ENCODE results near the gene RCOR1.
"Not testable (repeated sequence)": the region's sequence is repeated elsewhere in the genome, so short reads cannot be mapped to it uniquely, and the experiment has no call there.

RCOR1 gene

DNA sequence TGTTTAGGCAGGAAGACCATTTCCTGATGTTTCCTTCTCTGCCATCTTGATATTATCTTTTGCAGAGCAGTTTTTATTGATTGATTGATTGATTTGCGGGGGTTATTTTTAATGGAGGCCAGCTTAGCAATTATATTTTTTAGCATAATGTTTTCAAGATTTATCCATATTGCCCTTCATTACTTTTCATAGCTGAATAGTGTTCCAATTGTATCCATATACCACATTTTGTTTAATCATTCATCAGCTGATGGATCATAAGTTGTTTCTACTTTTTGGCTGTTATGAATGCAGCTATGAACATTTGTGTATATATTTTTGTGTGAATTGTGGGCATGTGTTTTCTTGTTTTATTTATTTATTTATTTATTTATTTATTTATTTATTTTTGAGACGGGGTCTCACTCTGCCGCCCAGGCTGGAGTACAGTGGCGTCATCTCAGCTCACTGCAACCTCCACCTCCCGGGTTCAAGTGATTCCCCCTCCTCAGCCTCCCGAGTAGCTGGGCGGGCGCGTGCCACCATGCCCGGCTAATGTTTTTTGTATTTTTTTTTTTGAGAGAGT, 20.9 kb upstream of the RCOR1 start:
- no peak for DNase-seq

DNA sequence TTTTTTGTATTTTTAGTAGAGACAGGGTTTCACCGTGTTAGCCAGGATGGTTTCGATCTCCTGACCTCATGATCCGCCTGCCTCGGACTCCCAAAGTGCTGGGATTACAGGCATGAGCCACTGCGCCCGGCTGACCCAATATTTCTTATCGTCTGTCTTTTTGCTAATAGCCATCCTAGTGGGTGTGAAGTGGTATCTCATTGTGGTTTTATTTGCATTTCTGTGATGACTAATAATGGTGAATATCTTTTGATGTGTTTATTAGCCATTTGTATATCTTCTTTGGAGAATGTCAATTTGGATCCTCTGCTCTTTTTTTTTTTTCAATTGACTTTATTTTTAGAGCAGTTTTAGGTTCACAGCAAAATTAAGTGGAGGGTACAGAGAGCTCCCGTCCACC, 19.3 kb upstream of the RCOR1 start:
- not testable (repeated sequence) for DNase-seq

DNA sequence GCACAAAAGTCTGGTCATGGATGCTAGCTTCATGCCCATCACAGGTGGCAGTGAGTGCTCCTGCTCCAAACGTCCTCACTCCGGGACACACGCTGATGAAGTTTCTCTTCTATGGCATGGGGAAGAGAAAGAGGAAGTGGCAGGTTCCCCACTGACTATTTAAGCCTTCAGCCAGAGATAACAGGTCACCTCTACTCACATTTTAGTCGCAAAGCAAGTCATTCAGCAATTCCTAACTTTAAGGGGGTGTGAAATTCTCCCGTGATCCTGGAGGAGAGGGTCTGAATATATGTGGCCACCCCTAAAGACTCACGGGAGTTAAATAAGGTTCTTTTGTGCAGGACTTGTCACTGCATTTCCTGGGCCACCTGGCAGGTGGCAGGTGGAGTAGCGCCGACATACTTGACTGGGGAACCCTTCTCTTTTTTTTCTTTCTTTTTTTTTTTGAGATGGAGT, 18.8 kb upstream of the RCOR1 start:
- DNase-seq: no peak

DNA sequence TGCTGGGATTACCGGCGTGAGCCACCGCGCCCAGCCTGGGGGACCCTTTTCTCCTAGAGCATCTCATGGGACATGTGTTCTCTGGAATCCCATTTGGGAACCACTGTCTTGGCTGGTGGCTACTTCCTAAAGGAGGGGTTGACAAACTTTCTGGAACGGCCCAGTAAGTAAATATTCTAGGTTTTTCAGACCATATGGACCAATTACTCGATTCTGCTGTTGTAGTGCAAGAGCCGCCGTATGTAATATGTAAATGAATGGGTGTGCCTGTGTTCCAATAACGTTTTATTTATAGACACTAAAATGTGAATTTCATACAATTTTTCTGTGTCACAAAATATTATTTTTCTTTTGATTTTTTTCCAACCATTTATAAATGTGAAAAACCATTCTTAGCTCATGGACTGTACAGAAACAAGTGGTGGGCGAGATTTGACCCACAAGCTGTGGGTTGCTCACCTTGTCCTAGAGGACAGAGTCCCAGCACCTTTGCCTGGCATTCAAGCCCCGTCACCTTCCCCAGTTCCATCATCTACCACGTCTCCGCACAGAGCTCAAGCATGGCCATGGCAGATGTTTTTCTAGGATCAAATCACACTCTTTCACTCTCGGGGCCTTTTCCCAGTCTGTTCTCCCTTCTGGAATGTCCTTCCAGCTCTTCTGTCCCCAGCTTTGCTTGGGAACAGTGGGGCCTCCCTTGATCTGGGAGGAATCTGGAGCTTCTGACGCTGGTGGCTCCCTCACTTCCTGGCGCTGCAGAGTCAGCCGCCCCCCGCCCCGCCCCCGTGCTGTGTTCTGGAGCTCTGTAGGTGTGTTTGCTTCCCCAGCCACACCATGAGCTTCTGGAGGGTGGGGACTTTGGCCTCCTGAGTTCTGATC, 17.9 kb upstream of the RCOR1 start:
- DNase-seq: no peak

DNA sequence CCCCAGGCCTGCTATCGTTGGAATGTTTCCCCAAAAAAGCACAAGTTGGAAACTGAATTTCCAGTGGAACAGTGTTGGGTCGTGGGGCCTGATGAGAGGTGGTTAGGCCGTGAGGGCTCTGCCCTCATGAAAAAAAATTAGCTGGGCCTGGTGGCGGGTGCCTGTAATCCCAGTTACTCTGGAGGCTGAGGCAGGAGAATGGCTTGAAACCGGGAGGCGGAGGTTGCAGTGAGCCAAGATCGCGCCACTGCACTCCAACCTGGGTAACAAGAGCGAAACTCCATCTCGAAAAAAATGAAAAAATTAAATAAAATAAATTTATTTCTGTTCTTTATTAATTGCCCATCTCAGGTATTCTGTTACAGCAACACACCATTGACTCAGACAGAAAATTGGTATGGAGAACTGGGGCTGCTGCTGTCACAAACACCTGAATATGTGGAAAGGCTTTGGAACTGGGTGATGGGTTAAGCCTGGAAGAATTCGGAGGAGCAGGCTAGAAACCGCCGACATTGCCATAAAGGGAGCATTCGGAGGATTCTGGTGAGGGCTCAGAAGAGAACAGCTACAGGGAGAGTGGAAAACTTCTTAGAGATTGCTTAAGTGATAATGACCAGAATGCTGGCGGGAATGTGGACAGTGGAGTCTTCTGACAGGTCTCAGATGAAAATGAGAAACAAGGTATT, 17.1 kb upstream of the RCOR1 start:
- DNase-seq: no peak

DNA sequence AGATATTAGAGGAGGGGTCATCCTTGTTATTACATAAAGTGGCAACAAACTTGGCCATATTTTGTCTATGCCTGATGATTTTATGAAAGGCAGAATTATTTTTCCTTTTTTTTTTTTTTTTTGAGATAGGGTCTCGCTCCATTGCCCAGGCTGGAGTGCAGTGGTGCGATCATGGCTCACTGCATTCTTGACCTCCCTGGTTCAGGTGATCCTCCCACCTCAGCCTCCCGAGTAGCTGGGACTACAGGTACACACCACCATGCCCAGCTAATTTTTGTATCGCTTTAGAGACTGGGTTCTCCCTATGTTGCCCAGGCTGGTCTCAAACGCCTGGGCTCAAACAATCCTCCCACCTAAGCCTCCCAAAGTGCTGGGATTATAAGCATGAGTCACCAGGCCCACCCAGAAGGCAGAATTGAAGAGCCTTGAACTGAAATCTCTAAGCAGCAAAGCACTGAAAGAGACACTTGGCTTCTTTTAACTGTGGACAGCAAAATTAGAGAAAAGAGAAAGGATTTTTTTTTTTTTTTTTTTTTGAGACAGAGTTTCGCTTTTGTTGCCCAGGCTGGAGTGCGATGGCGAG, 16.5 kb upstream of the RCOR1 start:
- DNase-seq: not testable (repeated sequence)

DNA sequence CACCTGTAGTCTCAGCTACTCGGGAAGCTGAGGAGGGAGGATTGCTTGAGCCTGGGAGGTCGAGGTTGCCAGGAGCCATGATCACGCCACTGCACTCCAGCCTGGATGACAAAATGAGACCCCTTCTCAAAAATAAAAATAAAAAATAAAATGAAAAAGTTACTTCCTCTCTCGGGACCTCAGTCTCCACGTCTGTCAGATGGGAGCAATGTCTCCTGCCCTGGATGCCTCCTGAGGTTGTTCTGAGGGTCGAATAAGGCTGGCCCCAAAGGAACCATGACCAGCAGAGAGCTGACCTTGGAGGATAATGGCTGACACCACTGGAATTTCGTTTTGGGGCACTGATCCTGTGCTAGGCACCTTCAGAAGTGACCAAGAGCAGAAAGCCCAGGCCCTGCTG, 13.6 kb upstream of the RCOR1 start:
- DNase-seq: no peak

DNA sequence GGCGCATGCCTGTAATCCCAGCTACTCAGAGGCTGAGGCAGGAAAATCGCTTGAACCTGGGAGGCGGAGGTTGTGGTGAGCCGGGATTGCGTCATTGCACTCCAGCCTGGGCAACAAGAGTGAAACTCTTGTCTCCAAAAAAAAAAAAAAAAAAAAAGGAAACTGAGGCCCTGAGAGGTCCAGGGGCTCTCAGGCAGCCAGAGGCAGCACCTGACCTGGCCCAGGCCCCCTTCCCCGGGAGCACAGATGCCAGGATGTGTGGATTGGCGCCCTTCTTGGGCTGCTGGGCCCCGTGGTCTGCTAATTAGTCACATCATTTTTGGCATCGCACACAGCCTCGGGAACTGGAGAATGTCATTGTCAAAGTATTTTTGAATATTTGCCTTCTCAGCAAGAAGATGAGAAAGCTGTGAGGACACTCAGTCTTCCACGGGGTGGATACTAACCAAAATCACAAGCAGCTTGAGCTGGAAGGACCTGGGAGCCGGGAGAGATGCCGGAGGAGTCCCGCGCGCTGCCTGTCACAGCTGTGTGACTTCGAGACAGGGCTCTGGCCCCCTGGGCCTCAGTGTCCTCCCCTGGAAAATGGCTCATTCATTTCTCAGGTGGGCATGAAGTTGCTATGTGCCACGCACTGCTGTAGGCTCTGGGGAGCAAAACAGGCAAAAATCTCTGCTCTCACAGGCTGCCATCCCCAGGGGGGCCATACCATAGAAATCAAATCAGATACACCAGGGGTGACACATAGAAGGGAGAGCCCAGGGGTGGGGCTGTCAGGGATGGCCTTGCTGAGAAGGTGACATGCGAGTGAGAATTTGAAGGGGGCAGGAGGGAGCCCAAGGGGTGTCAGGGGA, 12.5 kb upstream of the RCOR1 start:
- DNase-seq: no peak

DNA sequence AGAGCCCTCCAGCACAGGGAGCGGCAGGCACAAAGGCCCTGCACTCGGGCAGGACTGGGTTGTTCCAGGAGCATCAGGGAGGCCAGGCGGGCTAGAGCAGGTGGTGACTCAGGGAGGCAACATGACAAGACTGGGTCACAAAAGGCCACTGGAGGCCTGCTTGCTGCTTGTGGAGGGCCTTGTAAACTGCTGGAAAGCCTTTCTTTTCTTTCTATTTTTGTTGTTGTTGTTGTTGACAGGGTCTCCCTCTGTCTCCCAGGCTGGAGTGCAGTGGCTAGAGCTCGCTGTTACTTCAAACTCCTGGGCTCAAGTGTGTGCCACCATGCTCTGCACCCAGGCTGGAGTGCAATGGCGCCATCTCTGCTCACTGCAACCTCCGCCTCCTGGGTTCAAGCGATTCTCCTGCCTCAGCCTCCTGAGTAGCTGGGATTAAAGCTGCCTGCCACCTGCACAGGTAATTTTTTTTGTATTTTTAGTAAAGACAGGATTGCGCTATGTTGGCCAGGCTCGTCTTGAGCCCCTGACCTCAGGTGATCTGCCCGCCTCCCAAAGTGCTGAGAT, 11.8 kb upstream of the RCOR1 start:
- DNase-seq: no peak

DNA sequence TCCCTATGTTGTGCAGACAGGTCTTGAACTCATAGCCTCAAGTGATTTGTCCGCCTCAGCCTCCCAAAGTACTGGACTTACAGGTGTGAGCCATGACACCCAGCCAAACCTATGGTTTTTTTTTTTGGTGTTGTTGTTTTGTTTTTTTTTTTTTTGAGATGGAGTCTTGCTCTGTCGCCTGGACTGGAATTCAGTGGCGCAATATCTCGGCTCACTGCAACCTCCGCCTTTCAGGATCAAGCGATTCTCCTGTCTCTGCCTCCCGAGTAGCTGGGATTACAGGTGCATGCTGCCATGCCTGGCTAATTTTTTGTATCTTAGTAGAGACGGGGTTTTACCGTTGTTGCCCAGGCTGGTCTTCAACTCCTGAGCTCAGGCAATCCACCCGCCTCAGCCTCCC, 11.3 kb upstream of the RCOR1 start:
- DNase-seq: no peak

DNA sequence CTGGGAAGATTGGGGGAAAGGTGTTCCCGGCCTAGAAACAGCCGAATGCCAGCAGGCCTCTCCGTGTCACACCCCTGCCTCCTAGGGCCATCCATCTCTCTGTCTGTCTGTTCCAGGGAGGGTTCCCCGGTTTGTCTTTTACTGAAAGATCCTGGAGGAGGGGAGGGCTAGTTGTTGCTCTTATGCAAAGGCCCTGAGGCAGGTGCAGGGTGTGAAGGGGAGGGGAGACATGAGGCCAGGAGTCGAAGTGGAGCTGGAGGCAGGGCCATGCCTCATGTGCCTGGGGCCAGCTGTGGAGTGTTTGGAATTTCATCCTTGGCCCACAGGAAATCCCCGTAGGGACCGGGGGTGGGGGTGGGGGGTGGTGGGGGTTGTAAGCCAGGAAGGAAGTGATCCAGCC, 8.7 kb upstream of the RCOR1 start:
- DNase-seq: no peak

DNA sequence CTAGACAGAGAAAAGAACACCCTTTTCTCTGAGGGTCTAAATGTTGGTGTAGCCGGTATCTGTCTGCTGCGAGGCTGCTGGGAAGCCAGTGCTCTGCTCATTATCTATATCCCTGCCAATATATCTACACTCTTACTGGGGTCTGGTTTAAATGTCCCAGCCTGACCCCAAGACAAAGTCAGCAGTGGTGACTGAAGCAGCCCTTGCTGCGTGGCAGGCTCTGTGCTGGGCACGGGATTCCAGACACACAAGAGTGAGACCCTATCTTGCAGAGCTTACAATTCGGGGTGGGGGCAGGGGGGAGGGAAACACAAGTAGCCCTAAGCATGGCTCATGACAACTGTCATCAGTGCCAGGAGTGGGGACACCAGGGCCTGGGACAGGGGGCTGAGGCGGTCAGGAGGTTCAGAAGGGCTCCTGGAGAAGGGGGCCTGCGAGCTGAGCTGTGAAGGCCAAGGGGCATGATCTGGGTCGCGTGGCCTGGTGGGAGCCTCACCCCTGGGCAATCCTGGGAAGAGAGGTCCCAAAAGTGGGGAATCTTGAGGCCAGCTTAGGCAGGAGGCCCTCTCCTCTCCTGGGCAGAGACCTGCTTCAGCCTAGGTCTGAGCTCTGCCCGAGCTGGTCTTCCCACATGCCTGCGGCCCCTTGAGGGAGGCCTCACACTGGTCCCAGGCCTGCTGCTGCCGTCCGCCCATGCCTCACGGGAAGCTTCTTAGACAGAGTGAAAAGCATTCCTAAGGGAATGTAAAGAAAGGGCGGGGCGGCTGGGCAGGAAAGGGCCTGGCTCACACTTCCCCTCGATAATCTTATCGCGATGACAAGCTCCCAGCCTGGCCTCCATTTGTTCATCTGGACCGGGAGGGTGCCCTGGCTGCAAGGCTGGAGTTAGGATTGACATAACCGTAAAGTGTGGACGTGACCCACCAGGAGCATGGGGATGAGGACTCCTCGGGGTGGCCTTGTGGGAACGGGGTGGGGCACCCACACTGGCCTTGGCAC, 7.3 kb upstream of the RCOR1 start:
- no peak for DNase-seq

DNA sequence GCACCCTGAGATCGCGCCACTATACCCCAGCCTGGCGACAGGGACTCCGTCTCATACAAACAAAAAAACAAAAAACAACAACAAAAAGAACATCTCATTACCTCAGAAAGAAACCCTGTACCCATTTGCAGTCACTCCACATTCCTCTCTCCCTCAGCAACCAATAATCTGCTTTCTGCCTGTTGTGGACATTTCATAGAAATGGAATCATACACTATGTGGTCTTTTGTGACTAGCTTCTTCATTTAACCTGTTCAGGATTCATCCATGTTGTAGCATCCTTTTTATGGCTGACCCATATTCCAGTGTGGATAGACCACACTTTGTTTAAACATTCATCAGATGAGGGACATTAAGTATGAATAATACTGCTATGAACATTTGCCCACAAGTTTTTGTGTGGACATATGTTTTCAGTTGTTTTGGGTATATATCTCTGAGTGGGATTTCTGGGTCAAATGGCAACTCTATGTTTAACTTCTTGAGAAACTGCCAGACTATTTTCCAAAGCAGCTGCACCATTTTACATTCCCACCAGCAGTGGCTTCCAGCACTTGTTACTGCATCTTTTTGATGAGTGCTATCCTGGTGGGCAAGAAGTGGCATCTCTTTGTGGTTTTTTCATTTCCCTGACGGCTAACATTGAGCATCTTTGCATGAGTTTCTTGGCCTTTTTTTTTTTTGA, 5.9 kb upstream of the RCOR1 start:
- no peak for DNase-seq

DNA sequence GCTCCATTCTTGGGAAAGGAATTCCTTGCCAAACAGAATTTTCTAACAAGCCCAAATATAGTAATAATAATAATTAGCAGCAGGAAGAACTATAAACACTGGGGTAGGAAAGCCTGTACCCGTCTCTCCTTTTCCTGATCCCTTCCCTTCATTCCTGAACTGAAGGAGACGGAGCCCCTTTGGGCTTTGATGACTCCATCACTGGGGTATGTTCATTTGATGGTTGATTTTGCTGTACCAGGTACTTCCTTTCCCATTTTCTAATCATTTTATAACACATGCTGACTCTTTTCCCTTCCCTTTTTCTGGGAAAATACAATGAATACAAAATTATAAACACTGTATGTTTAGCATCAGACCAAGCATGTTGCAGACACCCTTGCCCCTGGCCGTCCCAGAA, 3.6 kb upstream of the RCOR1 start:
- DNase-seq: no peak

DNA sequence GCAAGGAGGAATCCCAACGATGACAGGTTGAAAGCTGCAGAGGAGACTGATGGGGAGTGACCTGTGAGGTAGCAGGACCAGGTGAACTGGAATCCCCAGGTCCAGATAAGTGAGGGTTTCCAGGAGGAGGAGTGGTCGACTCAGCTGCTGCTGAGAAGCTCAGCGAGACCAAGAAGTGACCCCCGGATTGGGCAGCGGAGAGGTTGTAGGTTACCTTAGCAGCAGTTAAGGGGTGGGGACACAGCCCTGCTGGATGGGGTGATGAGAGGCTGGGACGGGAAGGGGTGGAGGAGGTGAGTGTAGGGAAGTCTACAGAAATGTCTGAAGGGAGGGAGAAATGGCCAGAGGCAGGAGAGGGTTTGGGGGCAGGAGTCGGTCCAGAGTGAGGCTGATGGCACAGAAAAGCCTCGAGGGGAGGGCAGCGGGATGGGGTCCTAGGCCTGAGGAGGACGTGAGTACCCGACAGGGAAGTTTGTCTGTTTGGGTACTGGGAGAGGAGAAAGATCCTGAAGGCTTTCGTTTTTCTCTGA, 2.6 kb upstream of the RCOR1 start:
- no peak for DNase-seq

DNA sequence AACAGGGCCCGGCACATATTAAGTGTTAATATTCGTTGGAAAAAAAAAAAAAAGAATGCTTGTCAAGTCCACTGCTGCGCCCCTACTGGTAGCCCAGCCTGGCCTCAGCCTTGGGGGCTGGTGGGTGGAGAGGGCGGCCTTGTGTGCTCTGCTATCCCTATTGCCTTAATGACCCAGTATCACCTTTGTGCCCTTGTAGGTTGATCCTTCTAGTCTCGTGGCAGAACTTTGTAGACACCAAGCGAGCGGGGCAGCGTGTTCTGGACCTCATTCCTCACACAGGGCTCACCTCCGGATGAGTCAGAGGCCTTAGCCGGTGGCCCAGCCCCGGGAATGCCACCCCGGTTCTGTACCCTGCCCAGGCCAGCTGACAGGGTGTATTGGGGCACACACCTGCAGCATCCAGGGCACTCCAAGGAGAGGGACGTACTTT, 1.8 kb upstream of the RCOR1 start:
- no peak for DNase-seq

DNA sequence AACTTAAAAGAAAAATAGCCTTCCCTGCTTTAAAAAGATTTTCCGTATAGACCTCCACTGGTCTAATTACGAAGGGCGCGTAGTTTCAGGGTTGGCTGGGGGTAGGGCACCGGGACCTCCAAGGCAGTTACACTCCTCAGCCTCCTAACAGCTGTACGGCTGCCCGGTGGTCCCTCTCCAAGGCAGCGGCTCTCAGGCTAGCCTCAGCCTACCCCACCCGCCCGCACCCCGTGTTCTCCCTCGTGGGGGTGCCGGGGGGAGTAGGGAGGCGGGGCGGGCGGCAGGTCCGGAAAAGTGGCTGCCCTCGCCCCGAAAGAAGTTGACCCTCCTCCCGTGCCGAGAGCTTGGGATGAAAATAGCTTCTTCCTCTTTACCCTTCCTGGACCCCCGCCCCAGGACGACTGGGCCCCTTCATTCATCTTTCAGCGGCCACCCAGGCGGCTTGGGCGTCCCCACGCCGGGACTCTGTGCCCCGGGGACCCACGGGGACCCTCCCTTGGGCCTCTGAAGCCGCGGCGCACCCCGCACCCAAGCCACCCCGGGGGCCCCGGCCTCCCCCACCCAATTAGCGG, 991 bp upstream of the RCOR1 start:
- DNase-seq: no peak

DNA sequence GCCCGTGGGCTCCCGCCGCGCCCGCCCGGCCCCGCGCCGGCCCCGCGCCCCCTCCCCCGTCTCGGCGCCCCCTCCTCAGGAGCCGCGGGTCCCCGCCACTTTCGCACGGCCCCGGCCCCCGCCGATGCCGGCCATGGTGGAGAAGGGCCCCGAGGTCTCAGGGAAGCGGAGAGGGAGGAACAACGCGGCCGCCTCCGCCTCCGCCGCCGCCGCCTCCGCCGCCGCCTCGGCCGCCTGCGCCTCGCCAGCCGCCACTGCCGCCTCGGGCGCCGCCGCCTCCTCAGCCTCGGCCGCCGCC, 263 bp downstream of the RCOR1 start:
- DNase-seq: no peak

DNA sequence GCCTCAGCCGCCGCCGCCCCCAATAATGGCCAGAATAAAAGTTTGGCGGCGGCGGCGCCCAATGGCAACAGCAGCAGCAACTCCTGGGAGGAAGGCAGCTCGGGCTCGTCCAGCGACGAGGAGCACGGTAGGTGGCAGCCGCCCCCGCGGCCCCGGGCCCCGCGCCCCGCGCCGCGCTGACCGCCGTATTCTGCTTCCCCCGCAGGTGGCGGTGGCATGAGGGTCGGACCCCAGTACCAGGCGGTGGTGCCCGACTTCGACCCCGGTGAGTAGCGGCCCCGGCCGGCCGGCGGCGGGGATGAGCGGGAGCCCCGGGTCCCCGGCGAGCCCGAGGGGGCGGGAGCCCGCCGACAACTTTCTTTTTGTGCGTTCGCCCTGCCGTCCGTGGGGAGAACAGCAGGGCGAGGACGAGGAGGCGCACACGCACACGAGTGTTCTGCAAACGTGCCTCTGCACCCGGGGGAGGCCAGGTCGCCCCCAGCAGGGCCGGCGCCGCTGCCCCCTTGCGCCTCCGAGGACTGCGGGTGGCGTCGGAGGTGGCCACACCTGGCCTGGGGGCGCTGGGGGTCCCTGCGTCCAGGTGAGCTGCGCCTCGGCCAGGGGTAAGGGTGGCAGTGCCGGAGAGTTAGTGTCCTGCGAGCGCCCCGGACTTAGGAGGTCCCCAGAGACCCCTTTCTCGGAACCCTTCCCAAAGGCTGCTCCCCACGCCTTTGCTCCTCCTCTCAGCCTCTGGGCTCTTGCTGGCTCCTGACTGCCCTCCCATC, 794 bp downstream of the RCOR1 start:
- DNase-seq: no peak
